ENCODE data around the gene PNISR.

Gene PNISR

DNA sequence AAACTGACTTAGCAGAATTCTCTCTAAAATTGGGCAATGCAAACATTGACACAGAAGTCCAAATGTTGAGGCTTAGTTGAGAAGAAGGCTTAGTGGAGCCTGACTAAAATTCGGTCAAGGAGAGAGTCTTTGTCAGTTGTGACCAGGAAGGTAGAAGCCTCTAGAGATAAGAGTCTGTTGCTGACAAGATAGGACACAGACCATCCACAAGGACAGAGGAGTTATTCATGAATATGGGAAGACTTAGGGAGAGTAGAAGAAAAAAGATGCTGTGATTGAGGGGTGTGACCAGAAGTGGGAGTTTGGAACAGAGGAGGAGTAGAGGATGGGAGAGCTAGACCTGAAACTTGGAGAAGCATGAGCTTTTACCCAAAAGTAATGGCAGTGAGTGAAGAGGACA lies 68.5 kb downstream of the PNISR start:
- H3K36me3 ChIP-seq (ENCODE audit: insufficient read depth, low read length), result no peaks in the 10 kb centered on the region
- no peaks in the 10 kb centered on the region for H3K27me3 ChIP-seq (ENCODE audit: control insufficient read depth in 1 of 2, insufficient read depth in 2 of 2, low read length in 2 of 2)
- no peak overlapping the region for H3K4me3 ChIP-seq (ENCODE audit: low read depth in 1 of 2, low read length in 2 of 2)
- H3K9me3 ChIP-seq (ENCODE audit: low read length), result no peaks in the 10 kb centered on the region
- no peak overlapping the region for H3K9ac ChIP-seq (ENCODE audit: low read length)
- H3K27ac ChIP-seq (ENCODE audit: low read depth, low read length), result no peak overlapping the region
- no peaks in the 10 kb centered on the region for H3K4me1 ChIP-seq (ENCODE audit: insufficient read depth, low read length)

DNA sequence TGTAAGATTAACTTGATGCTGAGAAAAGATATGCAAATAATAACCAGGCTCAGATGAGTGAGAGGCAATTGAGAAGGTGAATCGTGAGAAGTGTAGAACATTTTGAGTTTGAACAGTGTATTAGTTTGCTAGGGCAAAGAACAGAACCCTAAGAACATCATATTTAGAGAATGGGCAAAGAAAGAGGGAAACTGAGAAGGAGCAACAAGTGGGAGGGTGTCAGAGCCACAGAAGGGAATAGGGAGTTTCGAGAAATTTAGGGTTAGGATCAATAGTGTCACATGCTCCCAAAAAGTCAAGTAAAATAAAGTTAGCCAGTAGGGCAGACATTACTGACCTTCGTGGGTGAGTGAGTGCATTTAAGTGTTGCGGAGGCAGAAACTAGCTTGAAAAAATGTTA lies 70.1 kb downstream of the PNISR start:
- Histone ChIP-seq H3K9me3 (ENCODE audit: low read length) (no peaks in the 10 kb centered on the region), H3K4me1 (ENCODE audit: insufficient read depth, low read length) (peaks cover 6% of the 10 kb centered on the region), H3K27me3 (ENCODE audit: control insufficient read depth in 1 of 2, insufficient read depth in 2 of 2, low read length in 2 of 2) (no peaks in the 10 kb centered on the region), H3K4me3 (ENCODE audit: low read depth in 1 of 2, low read length in 2 of 2) (no peak overlapping the region), H3K27ac (ENCODE audit: low read depth, low read length) (no peak overlapping the region), H3K9ac (ENCODE audit: low read length) (no peak overlapping the region), H3K36me3 (ENCODE audit: insufficient read depth, low read length) (no peaks in the 10 kb centered on the region)

DNA sequence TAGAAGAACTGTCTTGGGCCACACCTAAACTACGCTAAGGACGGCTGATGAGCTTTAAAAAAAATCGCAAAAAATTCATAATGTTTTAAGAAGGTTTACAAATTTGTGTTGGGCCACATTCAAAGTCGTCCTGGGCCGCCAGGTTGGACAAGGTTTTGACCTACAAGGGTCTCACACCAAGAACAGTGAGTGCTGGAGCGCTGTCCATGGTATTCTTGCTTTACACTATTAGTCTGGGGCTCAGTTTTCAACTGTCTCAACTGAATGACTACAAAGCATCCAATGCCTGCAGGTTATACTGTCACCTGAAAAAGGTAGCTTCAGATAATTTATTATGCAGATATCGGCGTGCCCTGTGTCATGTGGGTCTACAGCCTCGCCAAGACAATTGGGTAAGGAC lies 72.0 kb downstream of the PNISR start:
- peaks cover 6% of the 10 kb centered on the region for H3K4me1 ChIP-seq (ENCODE audit: insufficient read depth, low read length)
- no peaks in the 10 kb centered on the region for H3K9me3 ChIP-seq (ENCODE audit: low read length)
- H3K27ac ChIP-seq (ENCODE audit: low read depth, low read length), result no peak overlapping the region
- no peak overlapping the region for H3K4me3 ChIP-seq (ENCODE audit: low read depth in 1 of 2, low read length in 2 of 2)
- no peaks in the 10 kb centered on the region for H3K36me3 ChIP-seq (ENCODE audit: insufficient read depth, low read length)
- no peak overlapping the region for H3K9ac ChIP-seq (ENCODE audit: low read length)
- no peaks in the 10 kb centered on the region for H3K27me3 ChIP-seq (ENCODE audit: control insufficient read depth in 1 of 2, insufficient read depth in 2 of 2, low read length in 2 of 2)

DNA sequence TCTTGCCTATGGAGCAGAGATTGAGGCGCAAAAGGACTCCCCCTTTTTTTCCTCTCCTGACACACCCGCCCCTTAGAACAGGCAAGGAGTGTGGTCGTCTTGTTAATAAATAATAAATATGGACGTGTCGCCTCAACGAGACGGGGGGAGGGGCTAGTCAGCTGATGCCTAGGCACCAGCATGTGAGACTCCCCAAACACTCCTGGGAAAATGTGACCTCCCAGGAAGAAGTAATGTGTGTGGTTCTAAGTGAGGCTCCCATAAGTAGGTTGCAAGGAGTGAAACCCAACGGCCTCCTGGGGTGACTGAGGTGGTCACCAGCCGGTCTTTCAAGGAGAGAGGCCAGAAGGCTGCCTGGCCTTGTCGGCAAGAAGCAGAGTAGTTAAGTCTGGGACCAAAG lies 74.5 kb downstream of the PNISR start:
- H3K27me3 ChIP-seq (ENCODE audit: control insufficient read depth in 1 of 2, insufficient read depth in 2 of 2, low read length in 2 of 2), result no peaks in the 10 kb centered on the region
- peak overlapping the region; percentile 73 for H3K27ac ChIP-seq (ENCODE audit: low read depth, low read length)
- peaks cover 6% of the 10 kb centered on the region for H3K4me1 ChIP-seq (ENCODE audit: insufficient read depth, low read length)
- no peaks in the 10 kb centered on the region for H3K9me3 ChIP-seq (ENCODE audit: low read length)
- H3K4me3 ChIP-seq (ENCODE audit: low read depth in 1 of 2, low read length in 2 of 2), result peak overlapping the region in 1 of 2 donors; percentile 53
- peak overlapping the region; percentile 5 for H3K9ac ChIP-seq (ENCODE audit: low read length)
- H3K36me3 ChIP-seq (ENCODE audit: insufficient read depth, low read length), result no peaks in the 10 kb centered on the region

DNA sequence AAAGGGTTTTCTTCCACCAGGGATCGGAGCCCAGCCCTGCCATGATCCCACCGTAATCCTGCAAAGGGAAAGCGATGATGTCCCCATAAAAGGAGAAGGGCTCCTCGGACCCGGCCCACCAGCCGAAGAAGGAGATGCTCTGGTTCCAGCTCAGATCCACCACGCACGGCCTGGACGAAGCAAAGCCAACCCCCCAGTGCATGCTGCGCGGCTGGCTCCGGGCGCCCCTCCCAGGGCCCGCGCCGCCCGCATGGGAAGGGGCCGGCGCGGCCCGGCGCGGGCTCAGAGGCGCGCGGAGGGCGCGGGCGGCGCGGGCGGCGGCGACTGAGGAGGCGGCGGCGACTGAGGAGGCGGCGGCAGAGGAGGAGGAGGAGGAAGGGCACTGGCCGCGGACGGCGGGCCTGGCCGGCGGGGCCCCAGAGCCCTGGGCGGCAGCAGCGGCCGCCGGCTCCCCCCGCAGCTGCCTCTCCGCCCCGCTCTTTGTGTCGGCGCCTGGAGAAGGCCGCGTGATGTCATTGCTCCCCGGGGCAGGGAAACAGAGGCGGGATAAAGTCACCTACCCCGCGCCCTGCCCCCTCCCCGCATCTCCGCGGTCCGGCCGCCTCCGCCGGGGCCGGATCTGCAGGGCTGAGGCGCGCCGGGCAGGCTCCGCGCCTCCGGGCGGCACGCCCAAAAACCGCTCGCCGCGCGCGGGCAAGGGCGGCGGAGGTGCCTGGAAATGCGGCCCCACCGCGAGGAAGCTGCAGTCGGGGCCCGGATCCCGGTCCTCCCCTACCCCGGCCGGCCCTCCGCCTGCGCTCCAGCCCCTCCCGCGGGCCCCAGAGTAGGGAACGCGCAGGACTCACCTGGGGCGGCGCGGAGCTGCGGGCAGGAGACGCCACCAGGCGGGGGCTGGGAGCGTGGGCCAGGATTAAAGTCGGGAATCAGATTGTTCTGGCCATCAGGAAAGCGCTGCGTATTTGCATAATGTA lies 75.7 kb downstream of the PNISR start, which contains the start of gene FAXC:
TSS of gene FAXC (minus strand) at position 504 of the 971 bp plus-strand sequence. CDS start at position 202, 302 bp downstream.
- Histone ChIP-seq H3K27ac (ENCODE audit: low read depth, low read length) (peak within 1 kb of the TSS; percentile 75), H3K4me1 (ENCODE audit: insufficient read depth, low read length) (peaks cover 10% of the 10 kb centered on the region), H3K9me3 (ENCODE audit: low read length) (no peaks in the 10 kb centered on the region), H3K27me3 (ENCODE audit: control insufficient read depth in 1 of 2, insufficient read depth in 2 of 2, low read length in 2 of 2) (no peaks in the 10 kb centered on the region), H3K9ac (ENCODE audit: low read length) (peak within 1 kb of the TSS; percentile 37), H3K4me3 (ENCODE audit: low read depth in 1 of 2, low read length in 2 of 2) (peak within 1 kb of the TSS; percentile 52 to 55), H3K36me3 (ENCODE audit: insufficient read depth, low read length) (no peaks in the 10 kb centered on the region)

DNA sequence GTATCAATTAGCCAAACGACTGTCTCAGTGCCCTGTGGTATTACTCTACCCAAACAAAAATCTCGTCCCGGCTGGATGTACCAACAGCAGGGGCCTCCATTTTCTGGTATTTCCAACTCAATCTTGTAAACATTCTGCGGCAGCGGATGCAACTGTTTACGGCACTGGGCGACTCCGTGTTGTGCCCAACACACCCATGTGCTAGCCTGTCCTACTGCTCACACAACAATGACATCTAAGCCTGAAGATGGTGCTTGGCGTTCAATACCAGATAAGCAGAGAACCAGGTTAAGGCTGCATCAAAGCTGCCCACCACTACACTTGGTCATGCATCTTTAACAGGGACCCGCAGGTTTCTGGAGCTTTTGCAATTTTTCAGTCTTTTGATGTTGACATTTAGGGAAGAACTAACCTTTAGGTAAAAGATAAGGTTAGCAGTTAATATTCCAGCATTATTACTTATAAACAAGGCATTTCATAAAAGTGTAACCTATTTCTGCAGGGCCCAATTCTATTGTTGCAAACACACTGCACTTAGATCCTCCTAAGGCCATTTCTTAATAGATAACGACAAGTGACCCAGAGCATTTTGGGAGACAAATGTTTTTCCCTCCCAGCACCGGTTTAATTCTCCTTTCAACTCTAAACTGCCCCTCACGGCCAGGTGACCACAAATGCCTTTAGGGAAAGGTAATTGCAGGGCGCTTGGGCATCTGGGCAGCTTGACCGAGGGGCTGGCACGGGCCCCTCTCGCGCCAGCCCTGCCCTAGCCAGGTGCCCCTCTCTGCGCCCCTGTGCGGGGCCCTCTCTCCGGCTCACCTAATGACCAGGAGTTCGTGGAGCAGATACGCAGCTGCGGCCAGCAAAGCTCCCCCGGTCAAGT lies 76.6 kb downstream of the PNISR start:
- Histone ChIP-seq H3K9ac (ENCODE audit: low read length) (peak overlapping the region; percentile 37), H3K4me1 (ENCODE audit: insufficient read depth, low read length) (peaks cover 10% of the 10 kb centered on the region), H3K27ac (ENCODE audit: low read depth, low read length) (peak overlapping the region; percentile 75), H3K36me3 (ENCODE audit: insufficient read depth, low read length) (no peaks in the 10 kb centered on the region), H3K9me3 (ENCODE audit: low read length) (no peaks in the 10 kb centered on the region), H3K27me3 (ENCODE audit: control insufficient read depth in 1 of 2, insufficient read depth in 2 of 2, low read length in 2 of 2) (no peaks in the 10 kb centered on the region), H3K4me3 (ENCODE audit: low read depth in 1 of 2, low read length in 2 of 2) (peak overlapping the region; percentile 52 to 55)

Data from muscle layer of colon (tissue), 2 donors.